ENCODE data around the gene ABL2.

DNA sequence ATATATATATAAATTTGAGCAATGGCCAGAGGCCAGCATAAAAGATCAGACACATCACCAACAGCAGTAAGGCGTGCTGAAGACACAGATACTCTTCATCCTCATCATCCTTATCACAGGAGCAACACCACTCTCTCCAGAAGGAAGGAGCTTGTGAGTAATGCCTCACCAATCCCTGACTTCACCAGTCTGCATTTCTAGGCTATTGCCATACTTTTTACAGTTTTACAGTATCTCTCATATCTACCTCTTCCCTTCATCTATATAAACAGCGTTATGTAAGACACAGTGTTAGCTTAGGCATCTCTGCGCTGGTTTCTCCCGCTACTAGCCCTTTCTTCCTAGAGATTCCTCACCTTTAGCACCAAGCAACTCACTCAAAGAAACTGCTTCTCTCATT, 2.4 kb upstream of the ABL2 start:
- TF ChIP-seq POLR2AphosphoS5 (IDR thresholded peaks at IDR 0.05; ENCODE audit: low read depth, low read length) (no peak), SPI1 (IDR thresholded peaks at IDR 0.05; ENCODE audit: low read depth, low read length) (no peak), POLR2A (IDR thresholded peaks at IDR 0.05; ENCODE audit: low read depth, low read length) (no peak), POU2F2 (IDR thresholded peaks at IDR 0.05; ENCODE audit: low read depth, low read length) (no peak)

Measured in GM12891 (cell line).